PFSK-1 (cell line): ENCODE data around the gene MTCH1.
A peak's percentile ranks its signal among the peaks of the same experiment; 100 is the strongest.

ENCODE experiments used
- FOXP2 ChIP-seq: optimal IDR thresholded peaks from 2 replicates; pipeline ENCODE3; 2011; ENCODE audit warnings: borderline replicate concordance, control low read depth, inconsistent platforms; ENCODE audit not compliant: insufficient read depth; ENCODE audit errors: extremely low read length, extremely low read depth
- POLR2AphosphoS5 ChIP-seq: IDR thresholded peaks from 2 replicates; pipeline ENCODE4 v1.6.1; 2012; ENCODE audit warnings: low read depth, mild to moderate bottlenecking, control low read depth, low read length, moderate library complexity
- REST ChIP-seq, 2 experiments: IDR thresholded peaks; 2 replicates each; pipeline versions ENCODE4 v1.6.1 to v1.8.0; 2011 to 2012; ENCODE audit warnings: low read depth in 2 of 2, low read length in 2 of 2, control low read depth in 1 of 2, inconsistent platforms in 1 of 2, mild to moderate bottlenecking in 1 of 2, moderate library complexity in 1 of 2; ENCODE audit not compliant: insufficient read depth in 1 of 2
- SIN3A ChIP-seq: IDR thresholded peaks from 2 replicates; pipeline ENCODE4 v1.6.1; 2012; ENCODE audit warnings: mild to moderate bottlenecking, low read length, moderate library complexity, borderline replicate concordance; ENCODE audit not compliant: insufficient read depth
- TAF1 ChIP-seq: IDR thresholded peaks from 2 replicates; pipeline ENCODE4 v1.6.1; 2012; ENCODE audit warnings: low read length, control low read depth, borderline replicate concordance; ENCODE audit not compliant: insufficient read depth

MTCH1 gene

GRCh38 chr6:36985417-36985807, 584 bp downstream of the MTCH1 start:
- no peak for TF ChIP-seq POLR2AphosphoS5
- TF ChIP-seq REST (IDR thresholded peaks at IDR 0.05; ENCODE audit: insufficient read depth in 1 of 2, low read depth in 2 of 2, low read length in 2 of 2), result no peak

GRCh38 chr6:36984581-36985416, 1.2 kb downstream of the MTCH1 start:
- TF ChIP-seq SIN3A (no peak), POLR2AphosphoS5 (no peak), REST (IDR thresholded peaks at IDR 0.05; ENCODE audit: insufficient read depth in 1 of 2, low read depth in 2 of 2, low read length in 2 of 2) (no peak), FOXP2 (no peak), TAF1 (no peak)

GRCh38 chr6:36983538-36983937, 2.5 kb downstream of the MTCH1 start:
- no peak for TF ChIP-seq POLR2AphosphoS5

GRCh38 chr6:36980876-36981619, 4.9 kb downstream of the MTCH1 start:
- TF ChIP-seq TAF1, result no peak
- 0 out of 2 replicates have a peak, but pooled peaks have one; percentile 20 for TF ChIP-seq POLR2AphosphoS5

GRCh38 chr6:36980129-36980528, 5.9 kb downstream of the MTCH1 start:
- no peak for TF ChIP-seq TAF1
- no peak for TF ChIP-seq SIN3A

- TF ChIP-seq POLR2AphosphoS5, result no peak
- TF ChIP-seq FOXP2, result no peak
- TF ChIP-seq TAF1, result no peak
- TF ChIP-seq SIN3A, result no peak
- no peak for TF ChIP-seq REST (IDR thresholded peaks at IDR 0.05; ENCODE audit: insufficient read depth in 1 of 2, low read depth in 2 of 2, low read length in 2 of 2)
Measured at GRCh38 chr6:36979347-36979742, 6.7 kb downstream of the MTCH1 start.
